GM18907 (cell line): ENCODE results near the gene PRDM11.

Experiments used
- ATAC-seq: cut with Tn5 transposase; IDR thresholded peaks from one replicate; pipeline ENCODE4 v1.9.1; 2021; ENCODE audit warnings: mild to moderate bottlenecking, moderate library complexity; ENCODE audit not compliant: unreplicated experiment

The PRDM11 gene

GRCh38 chr11:45157247-45158209 lies 11.1 kb downstream of the PRDM11 start:
- ATAC-seq = no peak

- no peak for ATAC-seq
Observed at GRCh38 chr11:45158210-45158731, 11.8 kb downstream of the PRDM11 start.

- no peak for ATAC-seq
Observed at GRCh38 chr11:45158891-45159605, 12.6 kb downstream of the PRDM11 start.

GRCh38 chr11:45159781-45160365 lies 13.4 kb downstream of the PRDM11 start:
- no peak for ATAC-seq

GRCh38 chr11:45161252-45162063 lies 15.0 kb downstream of the PRDM11 start:
- ATAC-seq = no peak

GRCh38 chr11:45162064-45162375 lies 15.6 kb downstream of the PRDM11 start:
- no peak for ATAC-seq

GRCh38 chr11:45162916-45163879 lies 16.8 kb downstream of the PRDM11 start:
- ATAC-seq = no peak

- ATAC-seq = no peak
Observed at GRCh38 chr11:45163956-45164575, 17.6 kb downstream of the PRDM11 start.

GRCh38 chr11:45165386-45165785 lies 18.9 kb downstream of the PRDM11 start:
- ATAC-seq = no peak

GRCh38 chr11:45165806-45166603 lies 19.6 kb downstream of the PRDM11 start:
- no peak for ATAC-seq

- no peak for ATAC-seq
Observed at GRCh38 chr11:45166604-45166897, 20.1 kb downstream of the PRDM11 start.

GRCh38 chr11:45167283-45167682 lies 20.8 kb downstream of the PRDM11 start:
- ATAC-seq = no peak

GRCh38 chr11:45168366-45169130 lies 22.1 kb downstream of the PRDM11 start:
- ATAC-seq = no peak

GRCh38 chr11:45169310-45170072 lies 23.1 kb downstream of the PRDM11 start:
- no peak for ATAC-seq

GRCh38 chr11:45170484-45170883 lies 24.0 kb downstream of the PRDM11 start:
- no peak for ATAC-seq

GRCh38 chr11:45171550-45171949 lies 25.1 kb downstream of the PRDM11 start:
- ATAC-seq = no peak

- no peak for ATAC-seq
Observed at GRCh38 chr11:45173064-45173463, 26.6 kb downstream of the PRDM11 start.
